Measurements from ENCODE around the gene LTO1. TPM values are rescaled to one million over a fixed set of nuclear protein-coding genes. Genes with fewer than 3 reads are reported as not detected.
A peak's percentile ranks its signal among the peaks of the same experiment; 100 is the strongest.

The LTO1 gene
- total and polyA plus RNA-seq, 8 donors, result 18.0 to 45.3 (median 28.7) TPM

DNA sequence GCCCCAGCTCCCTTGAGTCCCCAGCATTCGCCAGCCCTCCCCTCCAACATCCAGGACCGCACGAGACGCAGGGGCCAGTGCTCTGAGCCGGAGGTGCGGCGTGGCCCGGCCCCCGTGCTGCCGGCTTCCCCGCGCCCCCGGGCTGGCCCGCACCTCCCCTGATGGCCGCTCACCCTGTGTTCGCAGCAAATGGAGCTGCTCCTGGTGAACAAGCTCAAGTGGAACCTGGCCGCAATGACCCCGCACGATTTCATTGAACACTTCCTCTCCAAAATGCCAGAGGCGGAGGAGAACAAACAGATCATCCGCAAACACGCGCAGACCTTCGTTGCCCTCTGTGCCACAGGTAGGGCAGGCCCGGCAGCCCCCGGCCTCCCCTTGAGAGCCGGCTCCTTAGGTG is 31.5 kb downstream of the LTO1 start:
- intact Hi-C loops (cut with DNase I), result loop anchor here (5.0 to 10.0 kb wide), 3 partner anchors 349 to 541 kb away; partner anchors contain the start of gene MYEOV (in 1 of the 2)
- ATAC-seq, result no peak
- Histone ChIP-seq H3K4me3 (peak overlapping the region; percentile 51 to 78), H3K9me3 (no peaks in the 10 kb centered on the region), H3K4me1 (peaks cover 20 to 62% of the 10 kb centered on the region in 2 donors), H3K27ac (no peak overlapping the region), H3K36me3 (peaks cover 0 to 21% of the 10 kb centered on the region in 2 donors), H3K27me3 (peaks cover 5 to 60% of the 10 kb centered on the region in 2 donors)
- DNase-seq, result no peak
- TF ChIP-seq, protein P1, sequence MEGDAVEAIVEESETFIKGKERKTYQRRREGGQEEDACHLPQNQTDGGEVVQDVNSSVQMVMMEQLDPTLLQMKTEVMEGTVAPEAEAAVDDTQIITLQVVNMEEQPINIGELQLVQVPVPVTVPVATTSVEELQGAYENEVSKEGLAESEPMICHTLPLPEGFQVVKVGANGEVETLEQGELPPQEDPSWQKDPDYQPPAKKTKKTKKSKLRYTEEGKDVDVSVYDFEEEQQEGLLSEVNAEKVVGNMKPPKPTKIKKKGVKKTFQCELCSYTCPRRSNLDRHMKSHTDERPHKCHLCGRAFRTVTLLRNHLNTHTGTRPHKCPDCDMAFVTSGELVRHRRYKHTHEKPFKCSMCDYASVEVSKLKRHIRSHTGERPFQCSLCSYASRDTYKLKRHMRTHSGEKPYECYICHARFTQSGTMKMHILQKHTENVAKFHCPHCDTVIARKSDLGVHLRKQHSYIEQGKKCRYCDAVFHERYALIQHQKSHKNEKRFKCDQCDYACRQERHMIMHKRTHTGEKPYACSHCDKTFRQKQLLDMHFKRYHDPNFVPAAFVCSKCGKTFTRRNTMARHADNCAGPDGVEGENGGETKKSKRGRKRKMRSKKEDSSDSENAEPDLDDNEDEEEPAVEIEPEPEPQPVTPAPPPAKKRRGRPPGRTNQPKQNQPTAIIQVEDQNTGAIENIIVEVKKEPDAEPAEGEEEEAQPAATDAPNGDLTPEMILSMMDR (IDR thresholded peaks at IDR 0.05), result peak in 1 of 2 donors; percentile 10

DNA sequence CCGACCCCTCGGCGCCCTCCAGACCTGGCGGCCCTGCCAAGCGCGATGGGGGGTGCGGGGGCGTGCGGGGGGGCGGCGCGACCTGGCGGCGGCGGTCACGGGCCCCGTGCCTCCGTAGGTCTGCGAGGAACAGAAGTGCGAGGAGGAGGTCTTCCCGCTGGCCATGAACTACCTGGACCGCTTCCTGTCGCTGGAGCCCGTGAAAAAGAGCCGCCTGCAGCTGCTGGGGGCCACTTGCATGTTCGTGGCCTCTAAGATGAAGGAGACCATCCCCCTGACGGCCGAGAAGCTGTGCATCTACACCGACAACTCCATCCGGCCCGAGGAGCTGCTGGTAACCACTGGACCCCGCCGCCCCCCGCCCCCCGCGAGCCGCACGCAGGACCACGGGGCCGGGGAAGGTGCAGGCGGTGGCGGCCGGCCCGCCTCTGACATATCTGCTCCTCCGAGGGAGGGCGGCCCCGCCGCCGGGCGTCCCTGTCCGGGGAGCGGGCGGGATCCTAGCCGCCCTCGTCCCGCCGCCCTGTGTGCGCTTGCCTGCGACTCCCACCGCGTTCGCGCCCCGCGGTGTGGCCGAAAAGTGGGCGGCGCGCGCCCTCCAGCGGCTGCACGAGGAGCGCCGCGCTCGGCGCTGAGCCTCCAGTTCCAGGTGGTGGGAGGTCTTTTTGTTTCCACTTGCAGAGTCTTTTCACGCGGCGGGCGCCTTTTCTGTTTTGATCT is 32.1 kb downstream of the LTO1 start:
- Histone ChIP-seq H3K27ac (peak overlapping the region; percentile 66 to 82), H3K36me3 (peaks cover 0 to 15% of the 10 kb centered on the region in 2 donors), H3K27me3 (peaks cover 8 to 66% of the 10 kb centered on the region in 2 donors), H3K4me1 (peaks cover 25 to 68% of the 10 kb centered on the region in 2 donors), H3K9me3 (no peaks in the 10 kb centered on the region), H3K4me3 (peak overlapping the region; percentile 51 to 78)
- TF ChIP-seq, protein P1 (IDR thresholded peaks at IDR 0.05), result peak; percentile 81 to 94
- intact Hi-C loops (cut with DNase I), result loop anchor here (5.0 to 10.0 kb wide), 3 partner anchors 348 to 541 kb away; partner anchors contain the start of gene MYEOV (in 1 of the 2)
- DNase-seq (peak; percentile 72 to 95 (median 86)), ATAC-seq (peak; percentile 66)

DNA sequence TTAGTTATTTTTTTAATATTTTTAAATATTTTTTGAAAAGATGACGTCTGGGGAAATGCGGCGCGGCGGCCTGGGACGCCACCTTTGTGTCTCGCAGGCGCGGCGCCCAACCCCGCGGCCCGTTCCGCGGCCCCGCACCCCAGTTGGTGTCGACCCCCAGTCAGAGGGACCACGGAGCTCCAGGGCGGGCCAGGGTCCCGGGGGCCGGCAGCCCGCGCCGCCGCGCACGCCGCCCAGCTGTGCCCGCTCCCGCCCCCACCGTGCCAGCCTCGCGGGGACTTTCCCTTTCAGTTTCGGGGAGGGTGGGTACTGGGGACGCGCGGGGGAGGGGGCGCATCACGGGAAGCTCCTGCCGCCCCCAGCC is 32.6 kb downstream of the LTO1 start:
- TF ChIP-seq, protein P1 (IDR thresholded peaks at IDR 0.05), result no peak
- peaks cover 0 to 10% of the 10 kb centered on the region in 2 donors for H3K36me3 ChIP-seq
- ATAC-seq (no peak), DNase-seq (peak in 1 of 4 donors; percentile 82)
- H3K4me1 ChIP-seq, result peaks cover 29 to 74% of the 10 kb centered on the region in 2 donors
- no peaks in the 10 kb centered on the region for H3K9me3 ChIP-seq
- H3K27me3 ChIP-seq, result peaks cover 11 to 71% of the 10 kb centered on the region in 2 donors
- peak overlapping the region; percentile 66 to 82 for H3K27ac ChIP-seq
- intact Hi-C loops (cut with DNase I), result loop anchor here (5.0 to 10.0 kb wide), 3 partner anchors 348 to 540 kb away; partner anchors contain the start of gene MYEOV (in 1 of the 2)
- peak overlapping the region; percentile 51 to 78 for H3K4me3 ChIP-seq

DNA sequence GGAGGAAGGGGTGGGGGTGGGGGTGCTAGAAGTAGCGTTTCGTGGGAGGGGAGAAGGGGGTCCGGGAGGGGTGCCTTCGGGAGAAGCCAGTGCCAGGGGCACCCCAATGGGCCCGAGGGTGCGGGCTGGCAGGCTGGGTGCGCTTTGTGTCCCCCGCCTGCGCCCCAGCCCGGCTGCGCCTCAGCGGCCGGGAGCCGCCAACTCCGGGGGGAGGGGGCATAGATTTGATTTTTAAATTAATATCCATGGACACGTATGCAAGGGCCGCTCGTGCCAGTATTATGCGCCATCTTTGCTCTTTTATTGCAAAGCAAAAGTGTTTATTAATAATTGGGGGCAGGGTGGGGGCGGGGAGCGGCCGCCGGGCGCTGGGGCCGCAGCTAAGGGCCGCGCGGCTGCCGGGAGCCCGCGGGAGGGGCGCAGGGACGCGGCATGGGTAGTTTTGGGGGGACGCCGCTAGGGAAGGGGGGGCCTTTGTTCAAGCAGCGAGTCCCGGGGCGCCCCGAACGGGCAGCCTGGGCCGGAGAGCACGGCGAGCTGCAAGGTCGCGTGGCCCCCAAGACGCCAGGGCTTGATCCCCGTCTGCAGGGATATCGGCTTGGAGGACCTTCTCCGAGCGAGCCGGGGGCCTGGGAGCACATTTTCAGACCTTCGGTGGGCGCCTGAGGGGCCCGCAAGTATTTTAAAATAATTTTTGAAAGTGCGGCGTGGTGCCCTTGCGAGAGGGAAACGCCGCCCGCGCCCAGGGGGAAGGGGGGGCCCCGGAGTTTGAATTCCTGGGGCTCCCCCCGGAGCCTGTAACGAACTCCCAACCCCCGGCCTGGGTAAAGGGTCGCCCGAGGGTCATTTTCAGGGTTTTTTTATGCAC is 33.2 kb downstream of the LTO1 start:
- TF ChIP-seq, protein P1 (IDR thresholded peaks at IDR 0.05), result no peak
- DNase-seq (peak in 1 of 4 donors; percentile 82), ATAC-seq (no peak)
- H3K9me3 ChIP-seq, result no peaks in the 10 kb centered on the region
- H3K27ac ChIP-seq, result peak overlapping the region; percentile 66 to 82
- H3K4me1 ChIP-seq, result peaks cover 29 to 80% of the 10 kb centered on the region in 2 donors
- H3K27me3 ChIP-seq, result peaks cover 11 to 78% of the 10 kb centered on the region in 2 donors
- peak overlapping the region; percentile 51 to 78 for H3K4me3 ChIP-seq
- intact Hi-C loops (cut with DNase I), result loop anchor here (2.0 to 10.0 kb wide), 4 partner anchors 347 to 540 kb away; partner anchors contain the start of gene MYEOV (in 1 of the 2)
- H3K36me3 ChIP-seq, result peaks cover 0 to 8% of the 10 kb centered on the region in 2 donors

Measured in left lung (tissue), 10 donors.